IMR-90 (cell line): ENCODE results near the gene SVEP1. TPM values are rescaled to one million over a fixed set of nuclear protein-coding genes. Genes with fewer than 3 reads are reported as not detected.

Experiments used
- ATAC-seq: fragments of 200-7000 bp; cut with Tn5 transposase; 2 replicates; pipeline ENCODE4 v1.9.1; 2020; ENCODE audit warnings: low read depth, mild to moderate bottlenecking, moderate library complexity
- BruUV-seq: library from RNA; stranded (reverse); fragments of 400-500 nt; replicated peaks from 2 replicates; lab custom pipeline; 2021; lab: Mats Ljungman, UMichigan
- CTCF ChIA-PET: fragments of 300-600 bp; formaldehyde crosslinking; extraction: SDS; loops from one replicate; lab custom pipeline; 2021; ENCODE audit warnings: antibody characterized with exemption; lab: Yijun Ruan, JAX
- POLR2A ChIA-PET: fragments of 300-600 bp; sonication (Branson Sonifier 250); formaldehyde crosslinking; loops from one replicate; lab custom pipeline; 2022; ENCODE audit warnings: antibody characterized with exemption; ENCODE audit not compliant: unreplicated experiment; lab: Charles Lee
- DNase-seq: peaks from one replicate; pipeline ENCODE4 v3.0.0; 2013
- H2AFZ ChIP-seq: replicated peaks from 2 replicates; pipeline ENCODE3; 2013; ENCODE audit warnings: low read length, mild to moderate bottlenecking; ENCODE audit not compliant: poor library complexity
- H2AK5ac ChIP-seq: 2 replicates; pipeline ENCODE4 v1.6.1; 2013; ENCODE audit warnings: low read depth, low read length, inconsistent platforms
- H2AK9ac ChIP-seq: replicated peaks from 2 replicates; pipeline ENCODE3; 2013; ENCODE audit warnings: mild to moderate bottlenecking, low read depth, low read length, moderate library complexity; ENCODE audit not compliant: poor library complexity
- H2BK120ac ChIP-seq: 2 replicates; pipeline ENCODE4 v1.6.1; 2013; ENCODE audit warnings: low read depth, low read length, inconsistent platforms
- H2BK15ac ChIP-seq: 3 replicates; pipeline ENCODE4 v1.6.1; 2013; ENCODE audit warnings: low read depth, low read length, inconsistent platforms
- H2BK20ac ChIP-seq: 2 replicates; pipeline ENCODE4 v1.6.1; 2013; ENCODE audit warnings: low read depth, mild to moderate bottlenecking, inconsistent platforms, low read length, moderate library complexity
- H2BK5ac ChIP-seq: 2 replicates; pipeline ENCODE4 v1.6.1; 2013; ENCODE audit warnings: mild to moderate bottlenecking, low read depth, low read length, inconsistent platforms; ENCODE audit not compliant: poor library complexity, severe bottlenecking
- H3K14ac ChIP-seq: replicated peaks from 2 replicates; pipeline ENCODE4 v1.6.1; 2013; ENCODE audit warnings: low read depth, low read length, inconsistent platforms
- H3K18ac ChIP-seq: 2 replicates; pipeline ENCODE4 v1.6.1; 2013; ENCODE audit warnings: low read depth, low read length, control low read depth
- H3K23ac ChIP-seq: 2 replicates; pipeline ENCODE4 v1.6.1; 2013; ENCODE audit warnings: low read depth, low read length, inconsistent platforms
- H3K27ac ChIP-seq: 2 replicates; pipeline ENCODE4 v1.5.1; 2013; ENCODE audit warnings: mild to moderate bottlenecking, control low read depth, low read length; ENCODE audit not compliant: insufficient read depth
- H3K27me3 ChIP-seq: 2 replicates; pipeline ENCODE4 v1.6.1; 2013; ENCODE audit warnings: low read length; ENCODE audit not compliant: control insufficient read depth, insufficient read depth
- H3K36me3 ChIP-seq: 2 replicates; pipeline ENCODE4 v1.6.1; 2013; ENCODE audit warnings: low read length, mixed read lengths; ENCODE audit not compliant: control insufficient read depth, insufficient read depth
- H3K4ac ChIP-seq: 2 replicates; pipeline ENCODE4 v1.6.1; 2013; ENCODE audit warnings: low read depth, low read length, inconsistent platforms
- H3K4me1 ChIP-seq: 2 replicates; pipeline ENCODE4 v1.6.1; 2013; ENCODE audit warnings: low read length, mixed read lengths; ENCODE audit not compliant: control insufficient read depth, insufficient read depth
- H3K4me2 ChIP-seq: 2 replicates; pipeline ENCODE4 v1.6.1; 2013; ENCODE audit warnings: low read depth, mild to moderate bottlenecking, control low read depth, low read length, moderate library complexity
- H3K4me3 ChIP-seq: 2 replicates; pipeline ENCODE4 v1.5.1; 2013; ENCODE audit warnings: low read depth, mild to moderate bottlenecking, control low read depth, low read length, moderate library complexity; ENCODE audit not compliant: insufficient read depth
- H3K56ac ChIP-seq: 2 replicates; pipeline ENCODE4 v1.6.1; 2013; ENCODE audit warnings: low read length, inconsistent platforms; ENCODE audit not compliant: insufficient read depth; ENCODE audit errors: extremely low read depth
- H3K79me1 ChIP-seq, 2 experiments: 2 replicates each; pipeline ENCODE4 v1.6.1; 2013; ENCODE audit warnings: low read length in 2 of 2, inconsistent platforms in 1 of 2, low read depth in 1 of 2
- H3K9ac ChIP-seq: 2 replicates; pipeline ENCODE4 v1.6.1; 2013; ENCODE audit warnings: low read depth, low read length, control low read depth
- H3K9me1 ChIP-seq: 2 replicates; pipeline ENCODE4 v1.6.1; 2013; ENCODE audit warnings: low read length, inconsistent platforms; ENCODE audit not compliant: insufficient read depth
- H3K9me3 ChIP-seq: 2 replicates; pipeline ENCODE4 v1.6.1; 2013; ENCODE audit warnings: low read length; ENCODE audit not compliant: control insufficient read depth, insufficient read depth
- H4K20me1 ChIP-seq: 2 replicates; pipeline ENCODE4 v1.6.1; 2013; ENCODE audit warnings: low read length, inconsistent platforms; ENCODE audit not compliant: insufficient read depth
- H4K5ac ChIP-seq: 2 replicates; pipeline ENCODE4 v1.6.1; 2013; ENCODE audit warnings: mild to moderate bottlenecking, low read depth, low read length, control low read depth
- H4K8ac ChIP-seq, 2 experiments: 2 replicates each; pipeline ENCODE4 v1.6.1; 2013; ENCODE audit warnings: low read depth in 2 of 2, low read length in 2 of 2, control low read depth in 1 of 2, inconsistent platforms in 1 of 2
- H4K91ac ChIP-seq: 2 replicates; pipeline ENCODE4 v1.6.1; 2013; ENCODE audit warnings: low read depth, low read length, inconsistent platforms; ENCODE audit not compliant: insufficient read depth
- BHLHE40 ChIP-seq: fragments of 150-350 bp; IDR thresholded peaks from 2 replicates; pipeline ENCODE4 v1.6.1; 2016; ENCODE audit warnings: mild to moderate bottlenecking, low read depth, low read length
- CEBPB ChIP-seq: IDR thresholded peaks from 2 replicates; pipeline ENCODE4 v1.6.1; 2012; ENCODE audit warnings: low read depth, low read length, improper control_type of control experiment
- RAD21 ChIP-seq: IDR thresholded peaks from 2 replicates; pipeline ENCODE4 v1.6.1; 2012; ENCODE audit warnings: low read length, improper control_type of control experiment
- SMC3 ChIP-seq: fragments of 150-350 bp; IDR thresholded peaks from 2 replicates; pipeline ENCODE4 v1.6.1; 2016; ENCODE audit warnings: low read depth, mild to moderate bottlenecking, antibody characterized with exemption, low read length, moderate library complexity
- WGBS, 2 experiments: methylation state at CpG; one replicate each; pipeline versions ENCODE4 v1.1.5 to v1.1.7; 2013; ENCODE audit warnings: missing lambda C conversion rate in 2 of 2; ENCODE audit not compliant: insufficient read length in 1 of 2; ENCODE audit errors: extremely low coverage in 2 of 2; 5-methylcytosine and 5-hydroxymethylcytosine counted together
- dilution Hi-C: fragments of 300-500 bp; cut with HindIII; formaldehyde crosslinking; loops from one replicate; pipeline ENCODE4 v1.14.3; 2018; ENCODE audit warnings: low sequenced_read_pairs; ENCODE audit not compliant: unreplicated experiment
- in situ Hi-C: fragments of 300-500 bp; cut with MboI; formaldehyde crosslinking; loops from 3 replicates; pipeline ENCODE4 v1.14.3; 2019; ENCODE audit warnings: low sequenced_read_pairs, inconsistent platforms, mixed read lengths
- intact Hi-C: fragments of 100-400 bp; cut with micrococcal nuclease; formaldehyde crosslinking; loops from 2 replicates; pipeline ENCODE4 v1.10.0; 2022
- polyA plus RNA-seq, 3 experiments: library from polyadenylated mRNA; depleted of rRNA; stranded (reverse); fragments of >200 nt; gene quantifications; 2 replicates each; pipeline ENCODE4 v1.2.3, GENCODE V29; 2012; ENCODE audit warnings: low replicate concordance in 1 of 3
- total RNA-seq: library from RNA; depleted of rRNA; stranded (reverse); fragments of >200 nt; gene quantifications from 2 replicates; pipeline ENCODE4 v1.2.3, GENCODE V29; 2012

The SVEP1 gene
- total and polyA plus RNA-seq, 2 of the 4 experiments (the other 2 are of a cell fraction), result 4.8 to 16.7 TPM

- H2BK120ac ChIP-seq, result no peak overlapping the region
- no peaks in the 10 kb centered on the region for H3K4me1 ChIP-seq
- H3K27ac ChIP-seq, result no peak overlapping the region
- no TSS peak for BruUV-seq
- H3K56ac ChIP-seq, result no peak overlapping the region
- H3K79me1 ChIP-seq, result no peaks in the 10 kb centered on the region
- H3K4me2 ChIP-seq, result no peak overlapping the region
- dilution Hi-C loops (no loop called here), in situ Hi-C loops (no loop called here), intact Hi-C loops (loop anchor here (10.0 kb wide), 1 partner anchor 187 kb away; no protein-coding TSS in a partner anchor)
- ATAC-seq (no peak), DNase-seq (no peak)
- H3K9me1 ChIP-seq, result no peaks in the 10 kb centered on the region
- no peak overlapping the region for H3K23ac ChIP-seq
- H2BK20ac ChIP-seq, result no peak overlapping the region
- H4K8ac ChIP-seq, result no peak overlapping the region
- no peak overlapping the region for H4K91ac ChIP-seq
- TF ChIP-seq RAD21 (no peak), CEBPB (no peak), SMC3 (no peak), BHLHE40 (no peak)
- H3K27me3 ChIP-seq, result no peaks in the 10 kb centered on the region
- peaks cover 21% of the 10 kb centered on the region for H3K36me3 ChIP-seq
- WGBS, 2 experiments, result 92% methylated on average over 4 of the region's 6 CpGs; no CpG with 5 or more reads in 1 of the 2 experiments
- no peak overlapping the region for H2AK9ac ChIP-seq
- H2BK5ac ChIP-seq, result no peak overlapping the region
- no peak overlapping the region for H3K14ac ChIP-seq
- H3K18ac ChIP-seq, result no peak overlapping the region
- H3K4me3 ChIP-seq, result no peak overlapping the region
- POLR2A ChIA-PET, result no interaction called here
- H4K20me1 ChIP-seq, result no peaks in the 10 kb centered on the region
- no peak overlapping the region for H4K5ac ChIP-seq
- H3K9ac ChIP-seq, result no peak overlapping the region
- no peak overlapping the region for H2AK5ac ChIP-seq
- no peak overlapping the region for H2AFZ ChIP-seq
- H3K9me3 ChIP-seq, result no peaks in the 10 kb centered on the region
- no peak overlapping the region for H2BK15ac ChIP-seq
- H3K4ac ChIP-seq, result no peak overlapping the region
- CTCF ChIA-PET, result no interaction called here
These were observed 208.0 kb downstream of the SVEP1 start for GRCh38 chr9:110371411-110372007.
